Stimulated activated naive CD4-positive, alpha-beta T cell treated with Interleukin-2 at 50 U/mL for 16 hours (primary cell): Measurements from ENCODE around the gene TAGLN.

Source experiments
- DNase-seq: peaks from one replicate; lab custom pipeline; 2025; lab: John Stamatoyannopoulos, UW

Gene TAGLN

DNA sequence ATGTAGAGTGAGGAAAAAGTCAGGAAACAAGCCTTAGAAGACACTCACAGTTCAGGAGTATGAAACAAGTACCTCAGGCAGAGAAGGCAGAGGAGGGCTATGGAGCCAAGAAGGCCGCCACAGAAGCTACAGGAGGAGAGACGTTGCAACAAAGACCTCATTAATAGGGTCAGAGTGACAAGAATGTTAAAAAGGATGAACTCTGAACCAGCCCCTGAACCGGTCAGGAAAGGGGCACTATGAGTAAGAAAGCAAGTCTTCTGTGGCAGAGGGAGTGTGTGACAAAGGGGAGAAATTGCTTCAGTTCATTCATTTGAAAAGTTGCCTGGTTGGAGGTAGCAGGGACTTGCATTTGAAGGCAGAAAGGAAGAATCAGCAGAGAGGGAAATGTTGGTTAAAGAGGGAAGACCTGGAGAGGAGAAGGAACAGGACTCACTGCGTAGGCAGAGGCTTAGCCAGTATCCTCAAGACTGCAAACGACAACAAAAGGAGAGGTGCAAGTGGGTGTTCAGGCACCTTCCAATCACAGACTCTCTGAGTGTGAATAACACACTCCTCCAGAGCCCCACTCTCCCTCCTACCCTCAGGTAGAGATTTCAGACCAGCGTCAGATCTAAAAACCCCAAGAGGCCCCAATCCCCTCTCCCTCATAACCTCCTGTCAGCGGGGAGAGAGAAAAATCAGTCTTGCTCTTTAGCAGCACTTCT, 15.4 kb downstream of the TAGLN start:
- no peak for DNase-seq

DNA sequence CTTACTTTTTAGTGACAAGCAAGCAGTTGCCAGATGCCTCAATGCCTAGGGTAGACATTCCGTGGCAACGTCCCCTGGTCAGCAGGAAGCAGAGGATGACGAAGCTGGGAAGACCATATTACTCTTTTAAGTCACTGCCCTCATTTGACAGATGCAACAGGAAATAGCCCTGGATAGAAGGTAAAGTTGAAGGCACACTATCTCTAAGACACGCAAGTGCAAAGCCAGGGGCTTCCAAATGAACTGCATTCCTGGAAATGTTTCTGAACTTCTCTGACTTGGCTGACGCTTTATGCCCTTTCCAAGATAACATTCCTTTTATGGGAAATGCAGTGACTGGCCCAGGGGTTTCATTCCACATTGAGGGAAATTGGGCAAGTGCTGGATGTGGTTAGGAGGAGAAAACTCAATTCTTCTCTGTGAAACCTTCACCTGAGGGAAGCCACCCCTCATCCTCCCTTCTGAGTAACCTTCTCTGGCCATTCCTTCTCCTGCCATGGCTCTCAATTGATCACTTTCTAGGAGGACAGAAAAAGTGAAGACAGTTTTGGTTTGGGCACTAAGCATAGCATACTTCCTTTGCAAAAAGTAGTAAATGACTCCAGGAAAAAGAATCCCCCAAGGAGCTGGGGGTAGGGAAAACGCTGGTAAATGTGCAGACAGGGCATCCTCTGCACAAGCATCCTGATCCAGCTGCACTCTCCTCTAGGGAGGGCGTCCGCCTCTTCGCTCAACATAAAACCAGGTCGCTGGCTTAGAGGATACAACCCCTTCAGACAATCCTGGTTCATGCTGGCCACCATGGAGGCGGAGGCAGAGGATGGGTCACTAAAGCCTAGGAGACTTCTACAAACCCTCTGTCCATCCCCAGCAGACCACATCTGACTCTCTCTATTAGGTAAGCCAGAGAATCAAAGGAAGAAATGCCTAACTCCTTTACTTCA, 18.2 kb downstream of the TAGLN start:
- DNase-seq = no peak

DNA sequence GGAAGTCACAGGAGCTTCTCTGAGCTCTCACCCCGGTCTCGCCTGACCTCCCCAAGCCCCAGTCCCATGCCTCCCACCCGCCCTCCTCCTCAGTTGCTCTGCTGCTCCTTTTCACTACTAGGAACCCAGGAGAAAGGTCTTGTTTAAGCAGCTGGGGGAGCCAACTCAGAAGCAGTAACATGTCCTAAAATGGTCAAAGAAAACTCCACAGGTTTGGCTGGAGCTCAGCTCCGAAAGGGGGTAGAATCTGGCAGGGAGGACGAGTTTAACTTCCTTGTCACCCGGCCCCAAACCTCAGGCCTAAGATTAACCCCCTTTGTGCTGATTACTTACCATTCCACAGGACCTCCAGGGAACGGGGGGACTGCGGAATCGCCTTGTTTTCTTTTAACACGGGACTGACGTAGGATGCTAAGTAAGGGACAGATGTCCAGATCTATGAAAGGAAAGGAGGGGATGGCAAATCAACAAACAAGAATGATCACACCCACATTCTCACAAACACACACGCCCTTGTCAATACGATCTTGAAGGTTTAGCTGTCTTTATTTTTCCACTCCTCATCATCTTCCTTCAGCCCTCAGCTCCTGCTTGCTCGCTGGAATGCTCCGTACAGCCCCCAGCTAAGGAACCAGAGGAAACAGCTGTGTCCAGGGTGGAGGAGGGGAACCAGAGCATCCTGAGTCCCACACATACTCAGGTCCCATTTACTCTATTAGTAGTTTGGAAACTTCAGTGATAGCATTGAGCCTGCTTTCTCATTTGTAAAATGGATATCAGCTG, 19.2 kb downstream of the TAGLN start:
- no peak for DNase-seq

DNA sequence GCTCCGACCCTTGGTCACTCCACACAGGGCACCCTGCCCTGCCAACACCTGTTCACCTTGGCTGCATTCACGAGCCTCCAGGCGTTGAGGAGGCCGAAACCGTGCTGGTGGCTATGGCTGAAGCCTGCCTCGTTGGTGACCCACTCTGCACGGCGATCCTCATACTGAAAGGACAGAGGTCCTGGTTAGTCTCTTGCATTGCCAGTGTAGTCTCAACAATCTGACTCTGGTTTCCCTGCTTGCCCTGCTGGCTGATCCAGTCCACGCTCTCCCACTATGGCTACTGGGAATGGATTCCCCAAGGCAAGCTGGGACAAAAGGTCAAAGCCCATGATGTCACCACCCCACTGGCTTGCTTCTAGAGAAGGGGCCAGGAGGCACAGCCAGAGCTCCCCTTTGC, 19.8 kb downstream of the TAGLN start:
- no peak for DNase-seq

DNA sequence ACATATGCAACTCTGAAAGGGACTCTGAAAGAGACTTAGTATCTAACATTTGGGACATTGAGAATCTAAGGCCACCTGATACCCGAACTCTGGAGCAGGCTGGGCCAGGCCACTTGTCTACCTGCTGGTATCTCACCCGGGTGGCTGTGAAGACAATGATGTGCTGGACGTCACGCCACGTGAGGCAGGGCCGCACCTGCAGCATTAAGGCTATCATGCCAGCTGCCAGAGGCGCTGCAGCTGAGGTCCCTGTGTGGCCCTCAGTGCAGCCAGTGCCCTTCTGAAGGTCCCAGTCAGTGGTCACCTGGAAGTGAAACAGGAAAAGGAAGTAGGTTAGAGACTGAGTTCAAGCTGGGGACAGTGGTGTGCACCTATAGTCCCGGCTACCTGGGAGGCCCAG, 20.3 kb downstream of the TAGLN start:
- DNase-seq = no peak

DNA sequence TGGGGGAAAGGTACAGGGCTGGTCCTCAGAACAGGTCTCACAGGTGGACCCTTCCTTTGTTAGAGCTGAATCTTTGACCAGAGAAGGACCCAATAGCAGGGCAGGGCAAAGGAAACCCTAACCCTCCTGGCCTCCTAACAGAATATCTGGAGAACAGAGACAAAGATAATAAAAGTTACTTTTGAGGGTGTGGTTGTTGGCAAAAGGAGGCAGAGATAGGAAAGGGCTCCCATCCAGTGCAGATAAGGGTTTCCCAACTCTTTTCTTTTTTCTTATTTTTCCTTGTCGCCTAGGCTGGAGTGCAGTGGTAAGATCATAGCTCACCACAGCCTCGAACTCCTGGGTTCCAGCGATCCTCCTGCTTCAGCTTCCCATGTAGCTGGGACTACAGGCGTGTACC, 20.8 kb downstream of the TAGLN start:
- no peak for DNase-seq

DNA sequence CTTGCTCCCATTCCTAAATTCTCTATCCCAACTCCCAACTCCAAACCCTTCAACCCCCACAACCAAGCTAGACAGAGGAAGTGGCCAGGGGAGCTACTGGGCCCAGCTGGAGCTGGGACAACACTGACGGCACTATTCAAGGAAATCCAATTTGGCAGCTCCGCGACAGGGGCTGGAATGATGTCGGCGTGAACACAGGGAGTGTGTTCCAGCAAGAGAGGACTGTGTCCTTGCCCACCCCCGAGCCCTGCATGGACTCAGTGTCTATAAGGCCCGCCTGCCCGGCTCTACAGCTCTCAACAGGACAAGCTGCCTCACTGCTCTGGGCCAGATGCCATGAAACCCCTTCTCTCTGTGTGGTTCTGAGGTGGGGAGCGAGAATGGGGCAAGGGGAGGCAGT, 21.4 kb downstream of the TAGLN start:
- DNase-seq = no peak

DNA sequence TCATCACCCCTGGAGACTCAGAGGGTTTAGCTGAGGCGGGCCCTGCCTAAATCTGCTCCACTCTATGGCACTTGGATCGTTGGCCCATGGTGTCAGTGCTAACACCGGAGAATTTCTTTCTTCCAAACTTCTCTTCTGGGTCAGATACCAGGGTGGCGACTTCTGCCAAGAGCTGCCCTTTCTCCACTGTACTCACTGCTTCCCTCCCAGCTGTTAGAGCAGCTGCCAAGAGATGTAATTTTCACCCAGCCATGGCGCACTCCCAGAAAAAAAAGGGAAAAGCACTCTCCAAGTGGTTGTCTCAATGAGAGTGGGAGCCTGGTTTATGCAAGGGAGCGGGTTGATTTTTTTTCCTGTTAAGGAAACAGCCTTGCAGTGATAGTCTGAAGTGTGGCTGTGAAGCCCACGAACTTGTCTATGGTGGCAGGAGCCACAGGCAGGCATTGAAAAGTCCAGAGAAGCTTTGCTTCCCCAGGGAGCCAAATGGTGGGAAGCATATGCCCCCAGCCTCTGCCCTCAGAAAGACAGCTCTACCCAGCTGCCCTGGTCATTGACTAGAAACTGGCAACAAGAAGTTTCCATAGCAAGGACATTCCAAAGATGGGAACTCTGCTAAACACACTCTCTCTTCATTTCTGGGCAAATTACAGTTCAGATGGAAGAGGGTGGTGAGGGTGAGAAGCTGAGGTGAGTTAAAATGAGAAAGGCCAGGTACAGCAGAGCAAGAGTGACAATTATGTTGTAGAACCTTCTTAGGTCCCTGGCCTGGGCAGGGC, 22.0 kb downstream of the TAGLN start:
- DNase-seq = no peak

DNA sequence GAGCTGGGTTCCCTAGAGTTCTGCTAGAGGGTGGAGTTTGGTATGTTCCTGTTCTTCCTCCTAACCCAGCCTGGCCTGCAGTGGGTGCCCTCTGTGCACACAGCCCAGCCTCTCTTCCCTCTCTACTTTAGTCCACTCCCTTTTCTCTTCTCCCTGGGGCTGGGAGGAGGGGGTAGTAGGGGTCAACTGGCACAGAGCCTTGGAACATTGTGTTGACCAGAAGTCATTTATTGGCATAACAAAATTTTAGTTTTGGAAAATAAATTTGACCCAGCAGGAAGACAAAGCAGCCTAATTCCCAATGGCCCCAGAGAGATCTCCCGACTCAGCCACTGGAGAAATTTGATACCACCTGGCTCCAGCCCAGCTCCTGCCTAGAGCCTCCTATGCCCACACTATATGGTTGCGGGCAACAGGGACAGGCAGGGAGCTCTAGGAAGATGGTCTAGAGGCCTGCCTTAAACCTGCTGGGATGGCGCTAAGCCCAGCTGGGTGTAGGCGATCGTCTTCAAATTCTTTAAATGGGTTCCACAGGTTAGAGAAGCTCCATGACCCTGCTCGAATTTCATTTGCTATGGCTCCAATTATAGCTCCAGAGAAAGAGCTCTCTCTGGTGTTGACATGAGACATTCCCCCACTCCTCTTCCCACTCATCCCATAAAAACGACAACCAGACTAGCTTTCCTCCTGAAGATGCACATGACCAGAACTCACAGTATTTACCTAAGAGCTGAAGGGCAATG, 22.8 kb downstream of the TAGLN start:
- no peak for DNase-seq

DNA sequence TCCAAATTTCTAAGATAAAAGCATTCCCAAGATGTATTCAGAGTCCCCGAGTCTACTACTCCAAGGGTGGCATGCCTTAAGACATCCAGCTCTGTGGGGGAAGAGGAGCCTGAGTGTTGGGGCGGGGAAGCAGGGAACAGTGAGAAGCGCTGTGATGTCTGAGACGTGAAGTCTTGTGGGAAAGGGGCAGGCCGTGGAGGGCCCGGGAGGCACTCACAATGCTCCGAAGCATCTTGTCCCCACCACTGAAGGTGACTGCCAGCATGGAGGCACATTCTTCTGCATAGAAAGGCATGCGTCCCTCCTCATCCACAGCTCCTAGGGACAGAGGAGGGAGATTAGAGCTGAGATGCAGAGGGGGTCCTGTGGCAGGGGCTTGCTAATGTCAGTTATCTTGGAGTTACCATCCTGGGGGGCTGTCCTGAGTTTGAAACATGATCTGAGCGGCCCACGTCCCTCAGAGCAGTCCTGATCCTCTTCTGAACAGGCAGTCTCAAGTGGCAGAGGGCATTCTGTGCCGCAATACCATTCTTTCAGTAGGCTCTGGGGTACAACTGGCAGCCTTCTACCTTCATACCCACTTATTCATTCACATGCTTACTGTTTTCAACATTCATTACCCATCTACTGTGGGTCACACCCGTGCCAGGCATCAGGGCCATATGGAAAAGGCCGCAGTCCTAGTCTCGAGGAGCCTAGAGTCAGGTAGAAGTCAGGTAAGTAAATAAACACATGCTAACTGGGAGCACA, 24.0 kb downstream of the TAGLN start:
- DNase-seq = no peak

DNA sequence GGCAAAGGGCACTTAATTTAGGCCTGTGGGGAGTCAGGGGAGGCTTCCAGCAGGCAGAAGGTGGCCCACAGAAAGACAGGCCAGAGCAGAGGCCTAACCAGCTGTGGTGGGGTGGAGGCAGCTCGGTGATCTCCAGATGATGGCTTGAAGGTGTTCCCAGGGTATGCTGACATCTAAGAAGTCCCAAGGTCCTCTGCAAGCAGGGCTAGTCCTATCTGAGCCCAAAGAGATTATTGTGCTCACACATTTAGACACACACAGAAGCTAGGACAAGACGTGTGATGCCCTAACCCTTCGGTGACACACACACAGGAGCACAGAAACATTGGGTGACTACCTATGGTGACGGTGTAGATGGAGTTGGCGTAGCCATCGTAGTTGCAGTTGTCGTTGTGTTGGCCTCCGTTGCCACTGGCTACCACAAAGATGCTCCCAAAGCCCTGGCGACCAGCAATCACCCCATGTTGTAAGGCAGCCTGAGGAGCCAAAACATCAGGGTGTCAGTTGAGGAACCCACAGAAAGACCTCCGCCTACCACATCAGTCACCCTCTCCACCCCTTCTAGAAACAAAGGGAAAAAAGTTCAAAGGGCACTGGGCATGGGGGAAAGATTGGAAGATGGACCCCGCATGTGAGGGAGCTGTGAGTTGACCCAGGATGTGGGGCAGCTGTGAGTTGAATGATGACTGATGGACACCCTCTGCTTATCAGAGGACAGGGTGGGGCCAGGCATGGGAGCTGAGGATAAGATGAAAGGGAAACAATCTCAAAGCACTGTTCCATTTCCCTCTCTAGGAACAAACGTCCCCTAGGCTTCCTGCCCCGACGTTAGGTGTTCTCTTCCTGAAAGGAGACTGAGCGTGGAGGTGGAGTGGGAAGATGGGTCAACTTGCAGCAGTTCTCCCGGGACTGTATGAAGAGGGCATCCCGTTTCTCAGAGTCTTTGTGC, 24.8 kb downstream of the TAGLN start:
- DNase-seq = no peak

DNA sequence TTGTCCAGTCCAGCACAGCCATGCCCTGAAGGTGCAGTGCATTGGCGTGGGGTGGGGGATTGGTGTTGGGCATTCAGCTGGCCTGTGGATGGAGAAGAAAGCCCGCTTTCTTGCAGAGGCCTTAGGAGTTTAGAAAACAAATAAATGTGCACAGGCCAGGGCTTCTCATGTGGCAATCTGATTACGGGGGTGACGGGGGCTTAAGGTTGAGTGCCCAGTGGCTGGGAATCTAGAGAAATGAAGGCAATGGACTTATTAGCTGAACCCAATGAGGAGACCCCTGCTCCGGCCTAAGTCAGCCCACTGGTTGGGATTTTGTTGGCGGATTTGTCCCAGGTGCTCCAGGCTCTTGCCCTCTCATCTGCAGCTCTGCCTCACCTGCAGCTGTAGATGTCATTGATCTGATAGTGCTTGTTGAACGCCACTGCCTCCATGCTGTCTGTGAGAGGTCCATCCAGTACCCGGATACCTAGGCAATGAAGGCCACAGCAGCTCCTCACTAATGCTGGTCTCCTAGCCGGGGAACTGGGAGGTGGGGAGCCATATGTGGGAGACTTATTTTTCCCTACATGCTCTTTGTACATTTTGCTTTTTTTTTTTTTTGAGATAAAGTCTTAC, 26.5 kb downstream of the TAGLN start:
- no peak for DNase-seq

DNA sequence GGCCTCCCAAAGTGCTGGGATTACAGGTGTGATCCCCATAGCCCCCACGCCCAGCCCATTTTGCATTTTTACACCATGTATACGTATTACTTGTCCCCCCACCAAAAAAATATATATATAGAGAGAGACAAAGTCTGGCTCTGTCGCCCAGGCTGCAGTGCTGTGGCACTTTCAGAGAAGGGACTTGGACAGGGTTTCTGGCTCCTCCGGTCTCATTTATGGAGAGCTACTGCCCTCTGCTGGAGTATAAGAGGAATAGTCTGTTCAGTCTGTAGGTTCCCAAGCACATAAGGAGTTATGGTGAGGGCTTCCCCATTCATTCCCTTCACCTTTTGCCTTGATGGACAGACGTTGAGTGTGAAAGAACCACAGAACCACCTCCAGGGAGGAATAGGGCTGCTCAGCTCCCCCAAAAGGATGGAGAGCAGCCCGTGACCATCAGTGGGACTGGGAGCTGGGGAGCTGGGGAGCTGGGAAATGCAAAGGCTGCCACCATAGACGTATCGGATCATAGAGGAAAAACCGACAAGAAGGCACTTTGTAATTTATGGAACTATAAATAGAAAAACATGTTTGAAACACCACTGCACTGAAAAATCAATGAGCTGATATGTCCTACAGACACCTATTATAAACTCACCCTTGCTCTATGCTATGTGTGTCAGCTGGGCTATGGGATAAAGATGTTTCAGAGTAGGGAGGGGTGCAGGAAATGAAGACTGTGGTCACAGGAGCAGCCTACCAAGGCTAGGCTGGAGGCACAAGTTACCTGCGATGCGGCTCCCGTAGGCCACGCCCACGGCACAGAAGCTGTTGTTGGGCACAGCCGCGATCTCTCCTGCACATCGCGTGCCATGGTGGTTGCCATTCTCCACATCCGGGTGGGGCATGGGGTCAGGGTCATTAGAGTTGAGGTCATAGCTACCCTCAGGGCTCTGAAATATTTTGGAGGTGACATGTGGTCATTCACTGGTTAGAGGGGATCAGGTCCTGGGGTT, 27.5 kb downstream of the TAGLN start:
- no peak for DNase-seq

DNA sequence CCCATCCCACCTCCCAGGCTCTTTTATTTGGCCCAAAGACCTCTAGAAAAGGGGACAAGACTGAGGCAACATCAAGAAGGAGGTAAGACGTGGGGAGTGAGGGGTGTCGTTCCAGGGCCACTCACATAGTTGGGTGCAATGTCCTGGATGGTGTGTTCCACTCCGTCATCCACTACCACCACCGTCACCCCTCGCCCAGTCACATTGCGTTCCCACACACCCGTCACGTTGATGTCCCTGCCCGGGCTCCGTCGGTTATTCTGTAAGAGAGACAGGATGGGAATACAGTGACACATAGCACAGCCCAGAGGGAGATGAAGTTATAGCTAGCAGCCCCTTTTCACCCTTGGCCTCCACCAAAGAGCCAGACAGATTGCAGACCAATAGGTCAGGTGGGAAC, 28.9 kb downstream of the TAGLN start:
- no peak for DNase-seq

DNA sequence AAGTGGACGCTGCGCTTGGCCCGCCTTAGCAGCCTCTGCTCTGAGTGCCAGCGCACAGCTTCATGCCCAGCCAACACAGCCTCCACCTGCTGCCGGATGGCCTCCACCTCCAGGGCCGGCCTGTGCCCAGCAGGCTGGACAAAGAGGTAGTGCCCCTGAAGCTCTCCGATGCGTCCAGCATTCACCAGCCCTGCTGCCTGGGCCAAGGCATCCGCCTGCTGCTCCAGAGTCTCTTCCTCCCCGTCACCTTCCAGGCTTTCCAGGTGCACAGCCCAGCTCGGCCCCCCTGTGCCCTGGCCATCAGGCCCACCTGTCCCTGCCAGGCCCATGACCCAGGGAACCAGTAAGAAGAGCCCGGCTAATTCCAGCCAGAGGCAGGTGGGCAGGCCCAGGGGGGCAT, 30.2 kb downstream of the TAGLN start:
- no peak for DNase-seq

DNA sequence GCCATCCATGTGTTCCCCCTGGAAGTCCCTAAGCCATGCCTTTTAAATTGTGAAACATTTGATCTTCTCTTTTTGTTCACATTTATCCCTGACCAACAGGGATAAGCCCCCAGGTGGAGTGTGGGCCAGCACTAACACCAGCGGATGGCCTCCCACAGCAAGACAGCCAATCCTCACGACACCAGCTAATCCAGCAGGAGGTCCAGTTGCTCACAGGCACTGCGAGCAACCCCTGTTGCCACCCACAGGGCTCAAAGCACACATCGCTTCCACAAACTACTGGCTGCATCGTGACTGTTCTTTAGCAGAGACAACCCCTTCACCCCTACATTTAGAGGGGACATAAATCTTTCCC, 30.7 kb downstream of the TAGLN start:
- DNase-seq = no peak

DNA sequence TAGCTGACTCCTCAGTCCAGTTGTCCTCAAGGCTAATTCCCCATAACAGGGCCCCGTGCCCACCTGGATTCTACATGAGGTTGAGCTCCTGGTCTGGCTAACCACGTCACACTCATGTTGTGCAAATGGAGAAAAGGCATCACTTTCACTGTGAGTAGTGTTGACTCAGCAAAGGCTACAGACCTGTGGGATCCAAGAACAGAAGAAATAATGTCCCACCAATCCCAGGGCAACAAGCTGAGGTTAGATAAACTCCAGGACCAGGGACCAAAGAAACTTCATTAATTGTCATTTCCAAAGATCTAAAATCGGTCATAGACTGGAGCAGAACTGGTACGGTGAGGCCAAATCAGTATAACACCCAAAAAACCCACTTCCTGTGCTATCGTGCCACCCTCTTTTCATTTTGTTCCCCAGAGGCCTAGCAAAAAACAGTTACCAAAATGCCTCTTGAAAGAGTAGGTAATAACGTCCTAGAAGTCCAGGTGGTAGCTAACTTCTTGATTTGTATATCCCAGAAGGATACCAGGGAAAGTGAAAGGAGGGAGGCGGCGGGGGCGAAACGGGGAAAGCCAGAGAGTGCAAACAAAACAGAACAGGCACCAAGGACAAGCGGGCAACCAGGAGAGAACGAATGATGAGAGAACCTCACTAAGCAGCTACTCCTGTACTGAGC, 31.3 kb downstream of the TAGLN start:
- peak; percentile 54 for DNase-seq
